Body of pancreas (tissue), 4 donors: ENCODE data around the gene OGG1.

Source experiments
- POLR2A ChIP-seq, 3 donors: fragments of 450-650 bp; IDR thresholded peaks; one replicate each; pipeline ENCODE4 v1.6.1; 2016; ENCODE audit warnings: antibody characterized with exemption in 3 of 3, mild to moderate bottlenecking in 2 of 3
- TF ChIP-seq, protein P1 (sequence below), 7 experiments: fragments of 450-650 bp in 4 of 7; fragments of 200-600 bp in 3 of 7; sonication (generic) in 3 of 7; IDR thresholded peaks; one replicate each; pipeline ENCODE4 v1.5.1; 2016 to 2019; ENCODE audit warnings: antibody characterized with exemption in 7 of 7

DNA sequence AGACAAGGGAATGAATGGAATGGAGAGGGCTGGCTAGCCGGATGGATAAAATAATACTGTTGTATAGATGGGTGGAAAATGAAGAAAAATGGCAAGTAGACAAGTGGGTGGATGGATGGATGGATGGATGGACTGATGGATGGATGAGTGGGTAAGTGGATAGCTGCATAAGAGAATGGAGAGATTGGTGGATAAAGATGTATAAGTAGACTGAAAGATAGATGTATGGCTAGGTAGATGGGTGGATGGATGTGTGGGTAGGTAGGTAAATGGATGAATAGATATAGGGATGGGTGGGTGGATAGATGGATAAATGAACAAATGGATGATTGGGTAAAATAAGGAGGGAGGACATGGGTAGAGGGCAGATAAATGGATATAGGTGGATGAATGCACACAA is 32.2 kb upstream of the OGG1 start:
- no peak for TF ChIP-seq POLR2A (IDR thresholded peaks at IDR 0.05)
- TF ChIP-seq, protein P1, sequence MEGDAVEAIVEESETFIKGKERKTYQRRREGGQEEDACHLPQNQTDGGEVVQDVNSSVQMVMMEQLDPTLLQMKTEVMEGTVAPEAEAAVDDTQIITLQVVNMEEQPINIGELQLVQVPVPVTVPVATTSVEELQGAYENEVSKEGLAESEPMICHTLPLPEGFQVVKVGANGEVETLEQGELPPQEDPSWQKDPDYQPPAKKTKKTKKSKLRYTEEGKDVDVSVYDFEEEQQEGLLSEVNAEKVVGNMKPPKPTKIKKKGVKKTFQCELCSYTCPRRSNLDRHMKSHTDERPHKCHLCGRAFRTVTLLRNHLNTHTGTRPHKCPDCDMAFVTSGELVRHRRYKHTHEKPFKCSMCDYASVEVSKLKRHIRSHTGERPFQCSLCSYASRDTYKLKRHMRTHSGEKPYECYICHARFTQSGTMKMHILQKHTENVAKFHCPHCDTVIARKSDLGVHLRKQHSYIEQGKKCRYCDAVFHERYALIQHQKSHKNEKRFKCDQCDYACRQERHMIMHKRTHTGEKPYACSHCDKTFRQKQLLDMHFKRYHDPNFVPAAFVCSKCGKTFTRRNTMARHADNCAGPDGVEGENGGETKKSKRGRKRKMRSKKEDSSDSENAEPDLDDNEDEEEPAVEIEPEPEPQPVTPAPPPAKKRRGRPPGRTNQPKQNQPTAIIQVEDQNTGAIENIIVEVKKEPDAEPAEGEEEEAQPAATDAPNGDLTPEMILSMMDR (IDR thresholded peaks at IDR 0.05) = no peak
